Measurements from ENCODE around the gene MAP4. TPM values are rescaled to one million over a fixed set of nuclear protein-coding genes. Genes with fewer than 3 reads are reported as not detected.

MAP4 gene
- total RNA-seq, 1 donor from 2014 or later: 343 TPM

GRCh38 chr3:47868306-47868705, 147.9 kb downstream of the MAP4 start:
- DNase-seq (ENCODE audit: low read depth): no peak

- no peak for DNase-seq (ENCODE audit: low read depth)
Observed at GRCh38 chr3:47867451-47868044, 148.7 kb downstream of the MAP4 start.

GRCh38 chr3:47865192-47865591, 151.0 kb downstream of the MAP4 start:
- peak; percentile 39 for DNase-seq (ENCODE audit: low read depth)

- DNase-seq (ENCODE audit: low read depth): no peak
Observed at GRCh38 chr3:47863391-47864128, 152.7 kb downstream of the MAP4 start.

- no peak for DNase-seq (ENCODE audit: low read depth)
Observed at GRCh38 chr3:47859956-47860605, 156.1 kb downstream of the MAP4 start.

GRCh38 chr3:47857151-47857550, 159.1 kb downstream of the MAP4 start:
- DNase-seq (ENCODE audit: low read depth): no peak

- no peak for DNase-seq (ENCODE audit: low read depth)
Observed at GRCh38 chr3:47856669-47857068, 159.5 kb downstream of the MAP4 start.

GRCh38 chr3:47855461-47856383, 160.5 kb downstream of the MAP4 start:
- no peak for DNase-seq (ENCODE audit: low read depth)

GRCh38 chr3:47854720-47855455, 161.3 kb downstream of the MAP4 start:
- DNase-seq (ENCODE audit: low read depth): no peak

- DNase-seq (ENCODE audit: low read depth): no peak
Observed at GRCh38 chr3:47854267-47854666, 161.9 kb downstream of the MAP4 start.

- no peak for DNase-seq (ENCODE audit: low read depth)
Observed at GRCh38 chr3:47852604-47853602, 163.3 kb downstream of the MAP4 start.

GRCh38 chr3:47851888-47852603, 164.2 kb downstream of the MAP4 start:
- no peak for DNase-seq (ENCODE audit: low read depth)

GRCh38 chr3:47850564-47851410, 165.4 kb downstream of the MAP4 start:
- no peak for DNase-seq (ENCODE audit: low read depth)

- no peak for DNase-seq (ENCODE audit: low read depth)
Observed at GRCh38 chr3:47849699-47850563, 166.3 kb downstream of the MAP4 start.

GRCh38 chr3:47849186-47849698, 167.0 kb downstream of the MAP4 start:
- DNase-seq (ENCODE audit: low read depth): no peak

- DNase-seq (ENCODE audit: low read depth): no peak
Observed at GRCh38 chr3:47848599-47849117, 167.6 kb downstream of the MAP4 start.
